ENCODE results near the gene RPS2.

- TF ChIP-seq CSDC2 (CRISPR knock-in tag; IDR thresholded peaks at IDR 0.05) (no peak), ZFP30 (CRISPR knock-in tag; IDR thresholded peaks at IDR 0.05) (no peak), TCF4 (CRISPR knock-in tag; IDR thresholded peaks at IDR 0.05; ENCODE audit: borderline replicate concordance) (no peak), ZC3H10 (CRISPR knock-in tag; IDR thresholded peaks at IDR 0.05) (no peak), POU6F1 (CRISPR knock-in tag; IDR thresholded peaks at IDR 0.05; ENCODE audit: borderline replicate concordance, low read depth) (no peak), TSHZ2 (CRISPR knock-in tag; IDR thresholded peaks at IDR 0.05) (no peak), ESRRG (CRISPR knock-in tag; IDR thresholded peaks at IDR 0.05) (no peak), OSR1 (CRISPR knock-in tag; IDR thresholded peaks at IDR 0.05) (no peak), BACH2 (CRISPR knock-in tag; IDR thresholded peaks at IDR 0.05; ENCODE audit: borderline replicate concordance) (no peak), PATZ1 (CRISPR knock-in tag; IDR thresholded peaks at IDR 0.05; ENCODE audit: borderline replicate concordance) (no peak), CREB5 (CRISPR knock-in tag; IDR thresholded peaks at IDR 0.05; ENCODE audit: low read depth) (no peak), ARNTL (CRISPR knock-in tag; IDR thresholded peaks at IDR 0.05; ENCODE audit: borderline replicate concordance, low read depth) (no peak), ZFP3 (CRISPR knock-in tag; IDR thresholded peaks at IDR 0.05) (no peak), ZNF70 (CRISPR knock-in tag; IDR thresholded peaks at IDR 0.05) (no peak)
Measured at GRCh38 chr16:1966460-1966859, 1.8 kb upstream of the RPS2 start, which contains the start of gene RNF151.

Data from SK-N-SH treated with all-trans-retinoic acid at 6 μM for 48 hours (cell line).